Activated naive CD4-positive, alpha-beta T cell treated with Interleukin-2 at 50 U/mL for 16 hours (primary cell): ENCODE results near the gene CAMK1D.
A peak's percentile ranks its signal among the peaks of the same experiment; 100 is the strongest.
"Not testable (repeated sequence)": the region's sequence is repeated elsewhere in the genome, so short reads cannot be mapped to it uniquely, and the experiment has no call there.

Experiments
- DNase-seq: peaks from one replicate; pipeline ENCODE4 v3.0.0-alpha.2; 2020

Gene CAMK1D

DNA sequence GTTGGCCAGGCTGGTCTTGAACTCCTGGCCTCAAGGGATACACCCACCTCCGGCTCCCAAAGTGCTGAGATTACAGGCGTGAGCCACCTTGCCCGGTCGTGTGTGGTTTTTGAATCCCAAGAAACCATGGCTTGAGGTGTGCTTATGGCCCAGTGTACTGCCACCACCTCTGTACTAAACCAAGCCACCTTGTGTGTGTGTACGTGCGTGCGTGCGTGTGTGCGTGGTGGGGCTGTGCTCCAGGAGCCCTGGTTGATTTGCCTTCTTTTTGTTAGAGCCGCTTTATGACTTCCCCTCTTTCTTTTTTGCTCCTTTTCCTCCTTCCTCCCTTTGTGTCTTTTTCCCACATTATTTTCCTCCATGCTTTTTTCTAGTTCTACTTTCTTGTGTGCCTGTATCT is 121.4 kb downstream of the CAMK1D start:
- DNase-seq = no peak

GRCh38 chr10:12471135-12471534 is 121.8 kb downstream of the CAMK1D start:
- DNase-seq = no peak

DNA sequence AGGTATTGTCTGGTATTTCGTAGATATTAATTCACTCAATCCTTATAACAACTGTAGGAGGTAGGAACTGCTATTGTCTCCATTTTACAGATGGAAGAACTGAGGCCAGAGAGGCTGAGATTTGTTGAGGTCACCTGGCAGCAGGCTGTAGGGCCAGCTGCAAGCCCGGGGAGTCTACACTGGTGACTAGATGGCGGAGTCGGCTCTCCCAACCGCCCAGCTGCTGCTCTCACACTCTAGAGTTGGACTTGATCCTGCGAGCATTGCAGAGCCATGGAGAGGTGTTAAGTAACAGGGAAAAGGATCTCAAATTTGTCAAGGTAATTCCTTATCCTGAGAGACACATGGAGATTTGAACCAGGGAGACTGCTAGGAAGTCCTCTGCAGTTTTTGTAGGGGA is 124.1 kb downstream of the CAMK1D start:
- no peak for DNase-seq

- DNase-seq = no peak
These were observed 125.5 kb downstream of the CAMK1D start for GRCh38 chr10:12474727-12475412.

DNA sequence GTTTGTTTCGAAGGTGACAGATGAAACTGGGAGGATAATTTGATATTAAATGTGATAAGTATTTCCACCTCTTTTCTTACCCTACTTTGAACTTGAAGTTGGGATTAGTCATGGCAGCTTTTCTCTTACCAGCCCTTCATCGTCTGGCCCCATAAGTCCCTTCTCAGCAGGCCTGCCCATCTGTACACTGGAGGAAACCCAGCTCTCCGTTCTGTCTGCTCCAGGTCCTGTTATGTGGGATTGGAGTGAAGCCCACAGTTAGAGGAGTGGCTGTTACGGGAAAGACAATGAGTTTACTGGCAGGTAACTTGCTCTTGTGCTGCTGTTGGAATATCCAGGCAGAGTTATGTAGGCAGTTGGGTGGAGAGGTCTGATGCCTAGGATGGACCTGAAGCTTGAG is 127.3 kb downstream of the CAMK1D start:
- no peak for DNase-seq

GRCh38 chr10:12479437-12479844 is 130.1 kb downstream of the CAMK1D start:
- no peak for DNase-seq

DNA sequence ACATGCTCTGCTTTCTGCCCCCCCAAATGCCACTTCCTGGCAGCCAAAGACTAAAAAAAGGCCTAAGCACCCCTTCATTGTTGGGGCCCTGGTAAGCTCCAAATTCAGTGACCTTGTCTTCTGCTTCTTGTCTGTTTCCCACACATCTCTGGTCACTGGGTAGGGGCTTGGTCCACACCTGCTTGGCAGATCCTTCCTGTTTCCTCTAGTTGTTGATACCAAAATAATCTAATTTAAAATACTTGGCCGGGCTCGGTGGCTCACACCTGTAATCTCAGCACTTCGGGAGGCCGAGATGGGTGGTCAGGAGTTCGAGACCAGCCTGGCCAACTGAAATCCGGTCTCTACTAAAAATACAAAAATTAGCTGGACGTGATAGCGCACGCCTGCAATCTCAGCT is 130.6 kb downstream of the CAMK1D start:
- DNase-seq = no peak

DNA sequence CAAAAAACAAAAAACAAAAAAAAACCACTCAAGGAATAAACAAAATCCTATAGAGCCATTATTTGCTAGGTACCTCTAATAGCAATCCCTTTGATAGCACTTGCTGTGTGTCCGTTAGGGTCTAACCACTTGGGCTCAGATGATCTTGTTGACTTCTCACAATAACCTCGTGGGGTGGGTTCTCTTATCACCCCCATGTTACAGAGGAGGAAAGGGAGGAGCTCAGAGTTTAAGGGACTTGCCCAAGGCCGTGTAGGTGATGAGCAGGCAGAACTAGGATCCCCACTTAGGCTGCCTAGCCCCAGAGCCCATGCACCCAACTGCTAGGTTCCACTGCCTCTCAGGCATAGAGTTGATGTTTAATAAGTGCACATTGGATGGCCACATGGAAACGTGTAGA is 131.1 kb downstream of the CAMK1D start:
- DNase-seq = no peak

DNA sequence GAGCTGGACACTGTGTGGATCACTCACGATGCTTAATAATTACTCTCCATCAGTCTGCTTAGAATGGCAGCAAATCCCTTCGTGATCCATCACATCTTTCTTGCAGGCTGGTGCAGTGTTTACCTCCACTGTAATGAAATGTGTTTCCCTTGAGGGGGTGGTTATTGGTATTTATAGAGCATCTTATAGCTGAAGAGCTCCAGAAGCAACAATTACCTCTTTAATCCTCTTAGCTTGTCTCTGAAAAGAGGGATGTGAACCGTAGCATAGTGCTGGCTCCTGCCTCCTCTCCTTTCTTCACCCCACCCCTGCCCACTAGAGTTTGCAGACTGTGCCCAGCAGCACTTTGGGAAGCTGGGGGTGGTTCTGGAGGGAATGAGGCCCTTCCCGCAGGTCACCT is 132.6 kb downstream of the CAMK1D start:
- DNase-seq = no peak

DNA sequence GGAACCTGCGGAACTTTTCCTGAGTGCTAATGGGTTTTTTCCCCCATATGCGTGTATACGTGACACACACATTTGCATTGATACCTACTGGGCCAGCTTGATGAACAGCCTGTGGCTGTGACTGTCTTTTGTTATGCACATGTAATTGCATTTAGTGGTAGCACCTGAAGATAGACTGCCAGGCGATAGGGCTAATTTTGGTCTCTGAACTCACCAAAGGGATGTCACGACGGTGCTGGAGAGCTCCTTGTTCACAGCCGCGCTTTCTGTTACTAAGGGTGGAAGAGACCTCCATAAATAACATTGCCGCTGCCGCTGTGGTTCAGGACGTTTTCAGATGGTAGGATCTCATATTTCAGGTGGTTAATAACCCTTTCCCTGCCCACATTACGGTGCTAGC is 133.2 kb downstream of the CAMK1D start:
- no peak for DNase-seq

- no peak for DNase-seq
These were observed 134.9 kb downstream of the CAMK1D start for GRCh38 chr10:12484002-12484918.

GRCh38 chr10:12484941-12485805 is 135.8 kb downstream of the CAMK1D start:
- DNase-seq = peak; percentile 14

GRCh38 chr10:12487366-12487765 is 138.0 kb downstream of the CAMK1D start:
- DNase-seq = no peak

DNA sequence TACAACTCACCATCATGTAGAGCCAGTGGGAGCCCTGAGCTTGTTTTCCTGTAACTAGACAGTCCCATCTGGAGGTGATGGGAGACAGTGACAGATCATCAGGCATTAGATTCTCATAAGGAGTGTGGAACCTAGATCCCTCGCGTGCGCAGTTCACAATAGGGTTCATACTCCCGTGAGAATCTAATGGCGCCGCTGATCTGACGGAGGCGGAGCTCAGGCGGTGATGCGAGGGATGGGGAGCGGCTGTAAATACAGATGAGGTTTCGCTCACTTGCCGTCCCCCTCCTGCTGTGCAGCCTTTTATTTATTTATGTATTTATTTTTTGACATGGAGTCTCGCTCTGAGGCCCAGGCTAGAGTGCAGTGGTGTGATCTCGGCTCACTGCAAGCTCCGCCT is 139.3 kb downstream of the CAMK1D start:
- no peak for DNase-seq

GRCh38 chr10:12489357-12489756 is 140.0 kb downstream of the CAMK1D start:
- no peak for DNase-seq

GRCh38 chr10:12489806-12490205 is 140.5 kb downstream of the CAMK1D start:
- no peak for DNase-seq

DNA sequence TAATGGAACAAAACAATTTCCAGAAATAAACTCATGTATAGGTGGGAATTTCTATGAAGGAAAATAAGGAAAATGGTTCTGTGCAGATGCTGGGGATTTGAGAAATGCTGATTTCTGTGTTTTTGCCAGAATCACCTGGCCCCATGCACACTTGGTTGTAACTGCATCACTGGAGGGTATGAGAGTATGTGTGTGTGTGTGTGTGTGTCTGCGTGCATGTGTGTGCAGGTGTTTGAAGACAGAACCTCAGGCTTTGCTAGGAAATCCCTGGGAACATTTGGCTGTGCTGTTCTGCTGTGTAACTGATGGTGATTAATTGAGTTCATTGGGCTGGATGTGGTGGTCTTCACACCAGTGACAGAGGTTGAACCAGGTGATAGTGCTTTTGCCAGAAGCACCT is 141.6 kb downstream of the CAMK1D start:
- DNase-seq = no peak

- DNase-seq = no peak
These were observed 142.1 kb downstream of the CAMK1D start for GRCh38 chr10:12491491-12491890.

DNA sequence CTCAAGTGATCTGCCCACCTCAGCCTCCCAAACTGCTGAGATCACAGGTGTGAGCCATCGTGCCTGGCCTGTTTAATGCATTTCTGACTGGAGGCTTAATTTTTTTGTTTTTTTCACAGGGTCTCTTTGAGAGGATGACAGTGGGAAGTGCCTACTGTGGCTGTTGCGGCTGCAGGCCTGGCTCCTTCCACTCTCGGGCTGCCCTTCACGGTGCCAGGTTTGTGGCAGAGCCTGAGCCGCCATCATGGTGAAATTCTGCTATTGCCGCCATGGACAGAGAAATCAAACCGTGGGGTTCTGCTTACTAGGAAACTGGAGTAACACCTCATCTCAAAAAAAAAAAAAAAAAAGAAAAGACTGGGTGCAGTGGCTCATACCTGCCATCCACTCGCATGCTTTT is 142.7 kb downstream of the CAMK1D start:
- no peak for DNase-seq

DNA sequence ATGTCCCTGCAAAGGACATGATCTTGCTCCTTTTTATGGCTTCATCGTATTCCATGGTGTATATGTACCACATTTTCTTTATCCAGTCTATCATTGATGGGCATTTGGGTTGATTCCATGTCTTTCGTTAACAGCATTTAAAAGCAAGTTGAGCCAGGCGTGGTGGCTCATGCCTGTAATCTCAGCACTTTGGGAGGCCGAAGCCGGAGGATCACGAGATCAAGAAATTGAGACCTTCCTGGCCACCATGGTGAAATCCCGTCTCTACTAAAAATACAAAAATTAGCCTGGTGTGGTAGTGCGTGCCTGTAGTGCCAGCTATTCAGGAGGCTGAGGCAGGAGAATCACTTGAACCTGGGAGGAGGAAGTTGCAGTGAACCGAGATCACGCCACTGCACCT is 147.7 kb downstream of the CAMK1D start:
- DNase-seq = not testable (repeated sequence)

DNA sequence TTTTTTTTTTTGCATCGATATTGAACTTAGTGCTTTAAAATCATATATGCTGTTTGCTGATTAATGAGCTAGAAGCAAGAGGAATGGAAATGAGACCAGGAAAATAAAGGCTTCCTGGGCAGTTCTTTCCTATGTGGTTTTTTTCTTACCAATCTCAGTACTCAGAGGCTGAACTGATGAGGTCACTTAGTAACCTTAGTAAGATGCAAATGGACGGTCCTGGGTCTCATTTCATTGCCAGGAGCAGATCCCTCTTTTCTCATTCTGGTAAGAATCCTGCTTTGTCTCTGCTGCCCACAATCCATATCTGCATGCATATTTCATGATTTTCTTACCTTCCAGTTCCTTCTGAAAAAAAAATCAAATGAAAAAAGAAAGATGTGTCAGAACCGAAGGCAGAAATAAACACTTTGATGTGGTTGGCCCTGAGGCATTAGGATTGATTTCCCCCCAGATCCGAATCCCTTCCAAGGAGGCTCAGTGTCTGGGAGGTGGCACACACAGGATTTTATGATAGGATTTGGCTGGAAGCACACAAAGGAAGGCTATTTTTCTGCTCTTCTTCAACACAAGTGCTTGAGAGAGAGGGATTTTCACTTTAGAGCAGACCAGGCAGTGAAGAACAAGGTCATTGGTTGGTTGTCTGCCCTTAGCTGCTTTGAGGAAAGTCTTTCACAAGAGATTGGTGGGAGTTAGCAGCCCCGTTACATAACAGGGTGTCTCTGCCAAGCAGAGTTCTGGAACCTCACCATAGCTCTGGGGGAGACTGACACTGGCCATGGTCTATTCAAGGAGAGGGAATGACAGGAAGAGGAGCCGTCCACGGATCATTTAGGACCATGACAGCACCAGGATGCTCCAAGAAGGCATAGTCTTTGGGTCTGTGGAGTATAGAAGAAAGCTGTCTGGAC is 150.0 kb downstream of the CAMK1D start:
- DNase-seq = no peak
